Ovary (tissue), 3 donors: ENCODE data around the gene CREG2.

ENCODE experiments used
- CTCF ChIP-seq, 3 donors: fragments of 450-650 bp in 2 of 3; fragments of 200-600 bp in 1 of 3; IDR thresholded peaks; one replicate each; pipeline versions ENCODE4 v1.5.1 to v1.8.0; 2016 to 2022; ENCODE audit warnings: antibody characterized with exemption in 3 of 3, mild to moderate bottlenecking in 1 of 3
- POLR2A ChIP-seq: fragments of 450-650 bp; IDR thresholded peaks from one replicate; pipeline ENCODE4 v1.6.1; 2017; ENCODE audit warnings: antibody characterized with exemption, mild to moderate bottlenecking, moderate library complexity
- donor health status: DM: no; HTN: no; CAD: no.

- TF ChIP-seq POLR2A (no peak), CTCF (IDR thresholded peaks at IDR 0.05) (no peak)
Measured at GRCh38 chr2:101356521-101356920, 30.8 kb downstream of the CREG2 start.
